Esophagus squamous epithelium (tissue), 4 donors: ENCODE data around the gene RFTN1.

Experiments
- CTCF ChIP-seq, 6 experiments: fragments of 450-650 bp in 4 of 6; fragments of 200-600 bp in 2 of 6; sonication (generic) in 2 of 6; IDR thresholded peaks; one replicate each; pipeline ENCODE4 v1.5.1; 2016 to 2019; ENCODE audit warnings: antibody characterized with exemption in 6 of 6, mild to moderate bottlenecking in 4 of 6, moderate library complexity in 4 of 6
- POLR2A ChIP-seq, 4 donors: fragments of 450-650 bp; IDR thresholded peaks; one replicate each; pipeline ENCODE4 v1.6.1; 2017; ENCODE audit warnings: antibody characterized with exemption in 4 of 4, mild to moderate bottlenecking in 4 of 4, moderate library complexity in 3 of 4

- TF ChIP-seq CTCF (IDR thresholded peaks at IDR 0.05) (no peak), POLR2A (IDR thresholded peaks at IDR 0.05) (no peak)
These were observed 128.3 kb downstream of the RFTN1 start for GRCh38 chr3:16385151-16385550.
